ENCODE data around the gene CAPS. TPM values are rescaled to one million over a fixed set of nuclear protein-coding genes. Genes with fewer than 3 reads are reported as not detected.

CAPS gene
- total RNA-seq, 1 donor from 2014 or later: 8.2 TPM

GRCh38 chr19:5956323-5956722 is 42.3 kb downstream of the CAPS start:
- Histone ChIP-seq H3K4me3 (ENCODE audit: low read depth, low read length) (no peak overlapping the region), H3K27me3 (ENCODE audit: control insufficient read depth, insufficient read depth, low read length) (no peaks in the 10 kb centered on the region), H3K36me3 (ENCODE audit: control insufficient read depth, insufficient read depth, low read length) (peaks cover 2% of the 10 kb centered on the region)
- FAIRE-seq: no peak
- no peak for DNase-seq (ENCODE audit: low read depth)
- no peak for TF ChIP-seq CTCF (IDR thresholded peaks at IDR 0.05; ENCODE audit: insufficient read depth, low read length, severe bottlenecking)

GRCh38 chr19:5956728-5957127 is 42.7 kb downstream of the CAPS start:
- no peak for FAIRE-seq
- TF ChIP-seq CTCF (IDR thresholded peaks at IDR 0.05; ENCODE audit: insufficient read depth, low read length, severe bottlenecking): no peak
- no peak for DNase-seq (ENCODE audit: low read depth)
- H3K4me3 ChIP-seq (ENCODE audit: low read depth, low read length): no peak overlapping the region
- H3K36me3 ChIP-seq (ENCODE audit: control insufficient read depth, insufficient read depth, low read length): peaks cover 2% of the 10 kb centered on the region
- no peaks in the 10 kb centered on the region for H3K27me3 ChIP-seq (ENCODE audit: control insufficient read depth, insufficient read depth, low read length)

GRCh38 chr19:5957170-5957569 is 43.1 kb downstream of the CAPS start:
- H3K36me3 ChIP-seq (ENCODE audit: control insufficient read depth, insufficient read depth, low read length): peaks cover 2% of the 10 kb centered on the region
- no peak for TF ChIP-seq CTCF (IDR thresholded peaks at IDR 0.05; ENCODE audit: insufficient read depth, low read length, severe bottlenecking)
- DNase-seq (ENCODE audit: low read depth) (peak; percentile 58), FAIRE-seq (peak; percentile 92)
- H3K27me3 ChIP-seq (ENCODE audit: control insufficient read depth, insufficient read depth, low read length): no peaks in the 10 kb centered on the region
- H3K4me3 ChIP-seq (ENCODE audit: low read depth, low read length): no peak overlapping the region

- DNase-seq (ENCODE audit: low read depth) (no peak), FAIRE-seq (no peak)
Observed at GRCh38 chr19:5958074-5958850, 44.2 kb downstream of the CAPS start.

GRCh38 chr19:5958851-5959122 is 44.7 kb downstream of the CAPS start:
- no peak for DNase-seq (ENCODE audit: low read depth)
- TF ChIP-seq CTCF (IDR thresholded peaks at IDR 0.05; ENCODE audit: insufficient read depth, low read length, severe bottlenecking): no peak

More at GRCh38 chr19:5958074-5958850, 44.2 kb downstream of the CAPS start:
- no peak overlapping the region for H3K4me3 ChIP-seq (ENCODE audit: low read depth, low read length)
- H3K27me3 ChIP-seq (ENCODE audit: control insufficient read depth, insufficient read depth, low read length): no peaks in the 10 kb centered on the region
- no peak for TF ChIP-seq CTCF (IDR thresholded peaks at IDR 0.05; ENCODE audit: insufficient read depth, low read length, severe bottlenecking)
- peaks cover 2% of the 10 kb centered on the region for H3K36me3 ChIP-seq (ENCODE audit: control insufficient read depth, insufficient read depth, low read length)

More at GRCh38 chr19:5958851-5959122, 44.7 kb downstream of the CAPS start:
- Histone ChIP-seq H3K27me3 (ENCODE audit: control insufficient read depth, insufficient read depth, low read length) (no peaks in the 10 kb centered on the region), H3K36me3 (ENCODE audit: control insufficient read depth, insufficient read depth, low read length) (peaks cover 2% of the 10 kb centered on the region), H3K4me3 (ENCODE audit: low read depth, low read length) (no peak overlapping the region)
- FAIRE-seq: no peak
